GM12891 (cell line): ENCODE measurements around the gene FBXO10.

Experiments used
- POLR2A ChIP-seq: IDR thresholded peaks from 2 replicates; pipeline ENCODE4 v1.6.1; 2011; ENCODE audit warnings: low read depth, low read length, control low read depth
- POLR2AphosphoS5 ChIP-seq: IDR thresholded peaks from 2 replicates; pipeline ENCODE4 v1.6.1; 2011; ENCODE audit warnings: low read depth, low read length, control low read depth
- SPI1 ChIP-seq: IDR thresholded peaks from 2 replicates; pipeline ENCODE4 v1.6.1; 2011; ENCODE audit warnings: low read depth, low read length, control low read depth
- TAF1 ChIP-seq: IDR thresholded peaks from 2 replicates; pipeline ENCODE4 v1.6.1; 2011; ENCODE audit warnings: low read depth, low read length, control low read depth

DNA sequence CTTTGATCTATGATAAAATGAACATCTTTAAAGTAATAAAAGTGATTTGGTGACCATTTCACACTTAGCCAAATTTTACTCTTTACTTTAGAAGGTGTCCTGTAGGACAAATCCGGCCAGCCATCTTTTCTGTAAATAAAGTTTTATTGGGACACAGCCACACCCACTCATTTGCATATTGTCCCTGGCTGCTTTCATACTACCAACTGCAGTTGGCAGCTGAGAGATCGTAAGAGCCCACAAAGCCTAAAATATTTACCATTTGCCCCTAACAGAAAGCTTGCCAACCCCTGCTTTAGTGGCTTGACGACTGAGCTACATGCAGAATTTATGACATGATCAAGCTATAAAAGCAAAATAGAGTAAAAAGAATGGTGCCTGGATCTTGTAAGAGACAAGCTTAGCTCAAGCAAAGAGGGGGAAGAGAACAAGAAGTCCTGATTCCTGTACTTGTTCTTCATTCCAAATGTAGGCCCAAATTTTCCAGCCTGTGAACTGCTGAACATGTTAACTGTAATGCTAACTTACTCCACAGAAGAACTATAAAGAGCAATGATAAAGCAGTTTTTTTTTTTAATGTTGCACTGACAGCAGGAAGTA is 7.4 kb upstream of the FBXO10 start:
- TF ChIP-seq POLR2AphosphoS5 (no peak), POLR2A (no peak), TAF1 (no peak), SPI1 (no peak)
